ENCODE data around the gene SCLY.

The SCLY gene

GRCh38 chr2:238134393-238134785, 73.6 kb downstream of the SCLY start:
- no peak for ATAC-seq
- TF ChIP-seq RARB (CRISPR knock-in tag; IDR thresholded peaks at IDR 0.05) (no peak), ZC3H10 (CRISPR knock-in tag; IDR thresholded peaks at IDR 0.05) (no peak), SNAI2 (CRISPR knock-in tag; IDR thresholded peaks at IDR 0.05) (no peak), ZNF565 (CRISPR knock-in tag; conservative IDR thresholded peaks at IDR 0.05; ENCODE audit: low read depth) (no peak), GLIS3 (CRISPR knock-in tag; IDR thresholded peaks at IDR 0.05) (no peak), ZFP30 (CRISPR knock-in tag; IDR thresholded peaks at IDR 0.05) (no peak), PPARA (CRISPR knock-in tag; IDR thresholded peaks at IDR 0.05; ENCODE audit: borderline replicate concordance) (no peak)
- TF ChIP-seq, protein P1, sequence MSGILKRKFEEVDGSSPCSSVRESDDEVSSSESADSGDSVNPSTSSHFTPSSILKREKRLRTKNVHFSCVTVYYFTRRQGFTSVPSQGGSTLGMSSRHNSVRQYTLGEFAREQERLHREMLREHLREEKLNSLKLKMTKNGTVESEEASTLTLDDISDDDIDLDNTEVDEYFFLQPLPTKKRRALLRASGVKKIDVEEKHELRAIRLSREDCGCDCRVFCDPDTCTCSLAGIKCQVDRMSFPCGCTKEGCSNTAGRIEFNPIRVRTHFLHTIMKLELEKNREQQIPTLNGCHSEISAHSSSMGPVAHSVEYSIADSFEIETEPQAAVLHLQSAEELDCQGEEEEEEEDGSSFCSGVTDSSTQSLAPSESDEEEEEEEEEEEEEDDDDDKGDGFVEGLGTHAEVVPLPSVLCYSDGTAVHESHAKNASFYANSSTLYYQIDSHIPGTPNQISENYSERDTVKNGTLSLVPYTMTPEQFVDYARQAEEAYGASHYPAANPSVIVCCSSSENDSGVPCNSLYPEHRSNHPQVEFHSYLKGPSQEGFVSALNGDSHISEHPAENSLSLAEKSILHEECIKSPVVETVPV (CRISPR knock-in tag; IDR thresholded peaks at IDR 0.05) = no peak
- TF ChIP-seq, protein P2, sequence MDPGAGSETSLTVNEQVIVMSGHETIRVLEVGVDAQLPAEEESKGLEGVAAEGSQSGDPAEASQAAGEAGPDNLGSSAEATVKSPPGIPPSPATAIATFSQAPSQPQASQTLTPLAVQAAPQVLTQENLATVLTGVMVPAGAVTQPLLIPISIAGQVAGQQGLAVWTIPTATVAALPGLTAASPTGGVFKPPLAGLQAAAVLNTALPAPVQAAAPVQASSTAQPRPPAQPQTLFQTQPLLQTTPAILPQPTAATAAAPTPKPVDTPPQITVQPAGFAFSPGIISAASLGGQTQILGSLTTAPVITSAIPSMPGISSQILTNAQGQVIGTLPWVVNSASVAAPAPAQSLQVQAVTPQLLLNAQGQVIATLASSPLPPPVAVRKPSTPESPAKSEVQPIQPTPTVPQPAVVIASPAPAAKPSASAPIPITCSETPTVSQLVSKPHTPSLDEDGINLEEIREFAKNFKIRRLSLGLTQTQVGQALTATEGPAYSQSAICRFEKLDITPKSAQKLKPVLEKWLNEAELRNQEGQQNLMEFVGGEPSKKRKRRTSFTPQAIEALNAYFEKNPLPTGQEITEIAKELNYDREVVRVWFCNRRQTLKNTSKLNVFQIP (CRISPR knock-in tag; IDR thresholded peaks at IDR 0.05; ENCODE audit: borderline replicate concordance, low read depth) = no peak
- TF ChIP-seq, protein P3, sequence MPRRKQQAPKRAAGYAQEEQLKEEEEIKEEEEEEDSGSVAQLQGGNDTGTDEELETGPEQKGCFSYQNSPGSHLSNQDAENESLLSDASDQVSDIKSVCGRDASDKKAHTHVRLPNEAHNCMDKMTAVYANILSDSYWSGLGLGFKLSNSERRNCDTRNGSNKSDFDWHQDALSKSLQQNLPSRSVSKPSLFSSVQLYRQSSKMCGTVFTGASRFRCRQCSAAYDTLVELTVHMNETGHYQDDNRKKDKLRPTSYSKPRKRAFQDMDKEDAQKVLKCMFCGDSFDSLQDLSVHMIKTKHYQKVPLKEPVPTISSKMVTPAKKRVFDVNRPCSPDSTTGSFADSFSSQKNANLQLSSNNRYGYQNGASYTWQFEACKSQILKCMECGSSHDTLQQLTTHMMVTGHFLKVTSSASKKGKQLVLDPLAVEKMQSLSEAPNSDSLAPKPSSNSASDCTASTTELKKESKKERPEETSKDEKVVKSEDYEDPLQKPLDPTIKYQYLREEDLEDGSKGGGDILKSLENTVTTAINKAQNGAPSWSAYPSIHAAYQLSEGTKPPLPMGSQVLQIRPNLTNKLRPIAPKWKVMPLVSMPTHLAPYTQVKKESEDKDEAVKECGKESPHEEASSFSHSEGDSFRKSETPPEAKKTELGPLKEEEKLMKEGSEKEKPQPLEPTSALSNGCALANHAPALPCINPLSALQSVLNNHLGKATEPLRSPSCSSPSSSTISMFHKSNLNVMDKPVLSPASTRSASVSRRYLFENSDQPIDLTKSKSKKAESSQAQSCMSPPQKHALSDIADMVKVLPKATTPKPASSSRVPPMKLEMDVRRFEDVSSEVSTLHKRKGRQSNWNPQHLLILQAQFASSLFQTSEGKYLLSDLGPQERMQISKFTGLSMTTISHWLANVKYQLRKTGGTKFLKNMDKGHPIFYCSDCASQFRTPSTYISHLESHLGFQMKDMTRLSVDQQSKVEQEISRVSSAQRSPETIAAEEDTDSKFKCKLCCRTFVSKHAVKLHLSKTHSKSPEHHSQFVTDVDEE (CRISPR knock-in tag; IDR thresholded peaks at IDR 0.05) = no peak

GRCh38 chr2:238135601-238136150, 74.9 kb downstream of the SCLY start:
- TF ChIP-seq, protein P3 (CRISPR knock-in tag; IDR thresholded peaks at IDR 0.05) = no peak
- TF ChIP-seq ZNF70 (CRISPR knock-in tag; IDR thresholded peaks at IDR 0.05) = no peak
- TF ChIP-seq, protein P4, sequence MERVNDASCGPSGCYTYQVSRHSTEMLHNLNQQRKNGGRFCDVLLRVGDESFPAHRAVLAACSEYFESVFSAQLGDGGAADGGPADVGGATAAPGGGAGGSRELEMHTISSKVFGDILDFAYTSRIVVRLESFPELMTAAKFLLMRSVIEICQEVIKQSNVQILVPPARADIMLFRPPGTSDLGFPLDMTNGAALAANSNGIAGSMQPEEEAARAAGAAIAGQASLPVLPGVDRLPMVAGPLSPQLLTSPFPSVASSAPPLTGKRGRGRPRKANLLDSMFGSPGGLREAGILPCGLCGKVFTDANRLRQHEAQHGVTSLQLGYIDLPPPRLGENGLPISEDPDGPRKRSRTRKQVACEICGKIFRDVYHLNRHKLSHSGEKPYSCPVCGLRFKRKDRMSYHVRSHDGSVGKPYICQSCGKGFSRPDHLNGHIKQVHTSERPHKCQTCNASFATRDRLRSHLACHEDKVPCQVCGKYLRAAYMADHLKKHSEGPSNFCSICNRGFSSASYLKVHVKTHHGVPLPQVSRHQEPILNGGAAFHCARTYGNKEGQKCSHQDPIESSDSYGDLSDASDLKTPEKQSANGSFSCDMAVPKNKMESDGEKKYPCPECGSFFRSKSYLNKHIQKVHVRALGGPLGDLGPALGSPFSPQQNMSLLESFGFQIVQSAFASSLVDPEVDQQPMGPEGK (CRISPR knock-in tag; IDR thresholded peaks at IDR 0.05; ENCODE audit: borderline replicate concordance) = no peak
- no peak for TF ChIP-seq ISL1 (CRISPR knock-in tag; IDR thresholded peaks at IDR 0.05)
- TF ChIP-seq CREB5 (CRISPR knock-in tag; IDR thresholded peaks at IDR 0.05; ENCODE audit: low read depth) = no peak
- TF ChIP-seq GLIS3 (CRISPR knock-in tag; IDR thresholded peaks at IDR 0.05) = no peak
- no peak for TF ChIP-seq RARB (CRISPR knock-in tag; IDR thresholded peaks at IDR 0.05)
- no peak for TF ChIP-seq ZFP3 (CRISPR knock-in tag; IDR thresholded peaks at IDR 0.05)
- TF ChIP-seq SNAI2 (CRISPR knock-in tag; IDR thresholded peaks at IDR 0.05) = no peak
- TF ChIP-seq TCF4 (CRISPR knock-in tag; IDR thresholded peaks at IDR 0.05; ENCODE audit: borderline replicate concordance) = no peak
- TF ChIP-seq, protein P2 (CRISPR knock-in tag; IDR thresholded peaks at IDR 0.05; ENCODE audit: borderline replicate concordance, low read depth) = no peak
- no peak for TF ChIP-seq ZC3H10 (CRISPR knock-in tag; IDR thresholded peaks at IDR 0.05)
- no peak for ATAC-seq

Data from SK-N-SH treated with all-trans-retinoic acid at 6 μM for 48 hours (cell line).